Smooth muscle cell (in vitro differentiated cells): ENCODE data around the gene MICU1. TPM values are rescaled to one million over a fixed set of nuclear protein-coding genes. Genes with fewer than 3 reads are reported as not detected.
A peak's percentile ranks its signal among the peaks of the same experiment; 100 is the strongest.

Experiments used
- DNase-seq: peaks from one replicate; lab custom pipeline; 2025; ENCODE audit not compliant: unreplicated experiment; lab: John Stamatoyannopoulos, UW
- H2AFZ ChIP-seq: fragments of 200-600 bp; sonication (generic); 2 replicates; pipeline ENCODE4 v1.6.0; 2016; ENCODE audit warnings: antibody characterized with exemption, low read depth, mild to moderate bottlenecking
- H3F3A ChIP-seq: fragments of 200-600 bp; sonication (generic); 2 replicates; pipeline ENCODE4 v1.6.0; 2017; ENCODE audit warnings: antibody characterized with exemption, low read depth
- H3K27ac ChIP-seq: fragments of 200-600 bp; sonication (generic); 2 replicates; pipeline ENCODE4 v1.5.1; 2016; ENCODE audit warnings: low read depth, mild to moderate bottlenecking
- H3K27me3 ChIP-seq: fragments of 200-600 bp; sonication (generic); 2 replicates; pipeline ENCODE4 v1.6.1; 2016; ENCODE audit warnings: low read depth, mild to moderate bottlenecking
- H3K36me3 ChIP-seq: fragments of 200-600 bp; sonication (generic); 2 replicates; pipeline ENCODE4 v1.5.1; 2016; ENCODE audit warnings: low read depth
- H3K4me1 ChIP-seq: fragments of 200-600 bp; sonication (generic); 2 replicates; pipeline ENCODE4 v1.5.1; 2016; ENCODE audit warnings: low read depth
- H3K4me2 ChIP-seq: fragments of 200-600 bp; sonication (generic); 2 replicates; pipeline ENCODE4 v1.6.0; 2016; ENCODE audit warnings: mild to moderate bottlenecking
- H3K4me3 ChIP-seq: fragments of 200-600 bp; sonication (generic); 2 replicates; pipeline ENCODE4 v1.5.1; 2016; ENCODE audit warnings: mild to moderate bottlenecking
- H3K79me2 ChIP-seq: fragments of 200-600 bp; sonication (generic); 2 replicates; pipeline ENCODE4 v1.6.0; 2016; ENCODE audit warnings: low read depth, mild to moderate bottlenecking
- H3K9ac ChIP-seq: fragments of 200-600 bp; sonication (generic); 2 replicates; pipeline ENCODE4 v1.6.0; 2016; ENCODE audit warnings: low read depth
- H3K9me3 ChIP-seq: fragments of 200-600 bp; sonication (generic); replicated peaks from 2 replicates; pipeline ENCODE4 v1.5.1; 2016; ENCODE audit warnings: low read depth
- H4K20me1 ChIP-seq: fragments of 200-600 bp; sonication (generic); 2 replicates; pipeline ENCODE4 v1.6.0; 2016; ENCODE audit warnings: low read depth
- WGBS: methylation state at CpG from one replicate; pipeline ENCODE4 v1.1.7; 2016; ENCODE audit warnings: low lambda C conversion rate; 5-methylcytosine and 5-hydroxymethylcytosine counted together
- polyA plus RNA-seq: library from polyadenylated mRNA; unstranded; fragments of >200 nt; fragmentation: Nextera tagmentation; extraction: Ambion mirVana; gene quantifications from 2 replicates; pipeline ENCODE4 v1.2.1, GENCODE V29; 2016
- total RNA-seq: library from RNA; depleted of rRNA; stranded (reverse); fragments of >200 nt; gene quantifications from 2 replicates; pipeline ENCODE4 v1.2.3, GENCODE V29; 2014
- TF ChIP-seq, protein P1 (sequence below): fragments of 200-600 bp; sonication (generic); IDR thresholded peaks from 2 replicates; pipeline ENCODE4 v1.5.1; 2017; ENCODE audit warnings: borderline replicate concordance, mild to moderate bottlenecking, antibody characterized with exemption; ENCODE audit not compliant: insufficient read depth, poor library complexity, severe bottlenecking

MICU1 gene
- total and polyA plus RNA-seq, 2 experiments from 2014 or later: 35.0 to 35.1 TPM

- no peak for DNase-seq
- no peak overlapping the region for H3K4me2 ChIP-seq
- no peaks in the 10 kb centered on the region for H3K9me3 ChIP-seq
- H2AFZ ChIP-seq: no peak overlapping the region
- peaks cover 44% of the 10 kb centered on the region for H3K4me1 ChIP-seq
- no peaks in the 10 kb centered on the region for H3K27me3 ChIP-seq
- no peaks in the 10 kb centered on the region for H4K20me1 ChIP-seq
- no peak overlapping the region for H3K9ac ChIP-seq
- TF ChIP-seq, protein P1, sequence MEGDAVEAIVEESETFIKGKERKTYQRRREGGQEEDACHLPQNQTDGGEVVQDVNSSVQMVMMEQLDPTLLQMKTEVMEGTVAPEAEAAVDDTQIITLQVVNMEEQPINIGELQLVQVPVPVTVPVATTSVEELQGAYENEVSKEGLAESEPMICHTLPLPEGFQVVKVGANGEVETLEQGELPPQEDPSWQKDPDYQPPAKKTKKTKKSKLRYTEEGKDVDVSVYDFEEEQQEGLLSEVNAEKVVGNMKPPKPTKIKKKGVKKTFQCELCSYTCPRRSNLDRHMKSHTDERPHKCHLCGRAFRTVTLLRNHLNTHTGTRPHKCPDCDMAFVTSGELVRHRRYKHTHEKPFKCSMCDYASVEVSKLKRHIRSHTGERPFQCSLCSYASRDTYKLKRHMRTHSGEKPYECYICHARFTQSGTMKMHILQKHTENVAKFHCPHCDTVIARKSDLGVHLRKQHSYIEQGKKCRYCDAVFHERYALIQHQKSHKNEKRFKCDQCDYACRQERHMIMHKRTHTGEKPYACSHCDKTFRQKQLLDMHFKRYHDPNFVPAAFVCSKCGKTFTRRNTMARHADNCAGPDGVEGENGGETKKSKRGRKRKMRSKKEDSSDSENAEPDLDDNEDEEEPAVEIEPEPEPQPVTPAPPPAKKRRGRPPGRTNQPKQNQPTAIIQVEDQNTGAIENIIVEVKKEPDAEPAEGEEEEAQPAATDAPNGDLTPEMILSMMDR: no peak
- no peaks in the 10 kb centered on the region for H3K79me2 ChIP-seq
- no peak overlapping the region for H3K27ac ChIP-seq
- H3F3A ChIP-seq: peaks cover 6% of the 10 kb centered on the region
- no peaks in the 10 kb centered on the region for H3K36me3 ChIP-seq
- 92% methylated on average over 19 of the region's 19 CpGs for WGBS
- no peak overlapping the region for H3K4me3 ChIP-seq
Observed at GRCh38 chr10:72333112-72334015, 292.5 kb downstream of the MICU1 start.

GRCh38 chr10:72332423-72333111, 293.3 kb downstream of the MICU1 start:
- no peak overlapping the region for H2AFZ ChIP-seq
- 53% methylated on average over 12 of the region's 12 CpGs for WGBS
- no peak overlapping the region for H3K27ac ChIP-seq
- peaks cover 8% of the 10 kb centered on the region for H3F3A ChIP-seq
- TF ChIP-seq, protein P1: no peak
- H3K27me3 ChIP-seq: no peaks in the 10 kb centered on the region
- H3K9me3 ChIP-seq: no peaks in the 10 kb centered on the region
- no peak overlapping the region for H3K9ac ChIP-seq
- H3K4me2 ChIP-seq: peak overlapping the region; percentile 65
- H3K36me3 ChIP-seq: no peaks in the 10 kb centered on the region
- H3K4me1 ChIP-seq: peaks cover 44% of the 10 kb centered on the region
- no peak overlapping the region for H3K4me3 ChIP-seq
- no peaks in the 10 kb centered on the region for H3K79me2 ChIP-seq
- no peak for DNase-seq
- H4K20me1 ChIP-seq: no peaks in the 10 kb centered on the region

GRCh38 chr10:72331575-72332422, 294.1 kb downstream of the MICU1 start:
- no peaks in the 10 kb centered on the region for H3K27me3 ChIP-seq
- H3K4me3 ChIP-seq: no peak overlapping the region
- peak; percentile 35 for DNase-seq
- TF ChIP-seq, protein P1: no peak
- H3K27ac ChIP-seq: no peak overlapping the region
- peaks cover 8% of the 10 kb centered on the region for H3F3A ChIP-seq
- H4K20me1 ChIP-seq: no peaks in the 10 kb centered on the region
- H3K79me2 ChIP-seq: no peaks in the 10 kb centered on the region
- no peak overlapping the region for H2AFZ ChIP-seq
- H3K4me1 ChIP-seq: peaks cover 44% of the 10 kb centered on the region
- no peaks in the 10 kb centered on the region for H3K9me3 ChIP-seq
- peak overlapping the region; percentile 65 for H3K4me2 ChIP-seq
- H3K9ac ChIP-seq: no peak overlapping the region
- no peaks in the 10 kb centered on the region for H3K36me3 ChIP-seq
- WGBS: 28% methylated on average over 23 of the region's 27 CpGs
